Neuronal stem cell (in vitro differentiated cells): Measurements from ENCODE around the gene PSPN.
"Not testable (repeated sequence)": the region's sequence is repeated elsewhere in the genome, so short reads cannot be mapped to it uniquely, and the experiment has no call there.

ENCODE experiments used
- DNase-seq: peaks from one replicate; pipeline ENCODE4 v3.0.0-alpha.2; 2013; ENCODE audit warnings: low spot score
- H2AFZ ChIP-seq: one replicate; pipeline ENCODE4 v1.6.1; 2013; ENCODE audit warnings: mild to moderate bottlenecking, low read length, inconsistent platforms
- H2AK5ac ChIP-seq: 2 replicates; pipeline ENCODE4 v1.6.1; 2013; ENCODE audit warnings: low read depth, mild to moderate bottlenecking, inconsistent platforms, low read length, moderate library complexity, mixed read lengths
- H2BK120ac ChIP-seq: 2 replicates; pipeline ENCODE4 v1.6.1; 2013; ENCODE audit warnings: low read depth, mild to moderate bottlenecking, inconsistent platforms, low read length, moderate library complexity, mixed read lengths
- H2BK12ac ChIP-seq: one replicate; pipeline ENCODE4 v1.6.1; 2013; ENCODE audit warnings: low read length, inconsistent platforms
- H2BK15ac ChIP-seq: 2 replicates; pipeline ENCODE4 v1.6.1; 2013; ENCODE audit warnings: mild to moderate bottlenecking, low read length, inconsistent platforms, mixed read lengths
- H2BK5ac ChIP-seq: one replicate; pipeline ENCODE4 v1.6.1; 2013; ENCODE audit warnings: inconsistent platforms, mild to moderate bottlenecking, low read length, moderate library complexity
- H3K14ac ChIP-seq: one replicate; pipeline ENCODE4 v1.6.1; 2013; ENCODE audit warnings: low read length, inconsistent platforms
- H3K18ac ChIP-seq: 2 replicates; pipeline ENCODE4 v1.6.1; 2013; ENCODE audit warnings: low read length, inconsistent platforms
- H3K23ac ChIP-seq: 2 replicates; pipeline ENCODE4 v1.6.1; 2013; ENCODE audit warnings: low read depth, mild to moderate bottlenecking, mixed read lengths, low read length, inconsistent platforms; ENCODE audit not compliant: poor library complexity
- H3K27ac ChIP-seq: replicated peaks from 3 replicates; pipeline ENCODE4 v1.5.1; 2013; ENCODE audit warnings: low read length, inconsistent platforms
- H3K27me3 ChIP-seq, 3 experiments: 2 replicates each; pipeline ENCODE4 v1.6.1; 2013; ENCODE audit warnings: low read length in 3 of 3, mild to moderate bottlenecking in 2 of 3, inconsistent platforms in 1 of 3, low read depth in 1 of 3, mixed read lengths in 1 of 3, moderate library complexity in 1 of 3; ENCODE audit not compliant: control insufficient read depth in 3 of 3, insufficient read depth in 3 of 3
- H3K36me3 ChIP-seq, 2 donors: replicated peaks in 1 of 2; 2 replicates each; pipeline ENCODE4 v1.6.1; 2013; ENCODE audit warnings: low read length in 2 of 2; ENCODE audit not compliant: control insufficient read depth in 2 of 2, insufficient read depth in 2 of 2
- H3K4ac ChIP-seq: 2 replicates; pipeline ENCODE4 v1.6.1; 2013; ENCODE audit warnings: inconsistent platforms, mild to moderate bottlenecking, low read length, moderate library complexity
- H3K4me1 ChIP-seq, 2 donors: 1 replicate in 1 of 2; 2 replicates in 1 of 2; pipeline ENCODE4 v1.6.1; 2013; ENCODE audit warnings: low read length in 2 of 2, low read depth in 1 of 2; ENCODE audit not compliant: control insufficient read depth in 2 of 2, insufficient read depth in 1 of 2
- H3K4me2 ChIP-seq: one replicate; pipeline ENCODE4 v1.6.1; 2013; ENCODE audit warnings: mild to moderate bottlenecking, low read length, inconsistent platforms; ENCODE audit not compliant: insufficient read depth, poor library complexity, severe bottlenecking
- H3K4me3 ChIP-seq, 2 donors: 2 replicates each; pipeline ENCODE4 v1.5.1; 2013; ENCODE audit warnings: low read length in 2 of 2, mild to moderate bottlenecking in 2 of 2, inconsistent platforms in 1 of 2, moderate library complexity in 1 of 2
- H3K79me1 ChIP-seq: one replicate; pipeline ENCODE4 v1.6.1; 2013; ENCODE audit warnings: low read depth, mild to moderate bottlenecking, inconsistent platforms, low read length, moderate library complexity
- H3K9ac ChIP-seq: one replicate; pipeline ENCODE4 v1.6.1; 2013; ENCODE audit warnings: mild to moderate bottlenecking, low read depth, low read length, inconsistent platforms; ENCODE audit not compliant: poor library complexity
- H3K9me3 ChIP-seq, 2 donors: replicated peaks in 1 of 2; 2 replicates each; pipeline versions ENCODE3 to v1.6.1; 2013; ENCODE audit warnings: low read length in 2 of 2, mild to moderate bottlenecking in 2 of 2, inconsistent platforms in 1 of 2, low read depth in 1 of 2, mixed read lengths in 1 of 2, moderate library complexity in 1 of 2; ENCODE audit not compliant: control insufficient read depth in 2 of 2, insufficient read depth in 1 of 2
- H4K8ac ChIP-seq: one replicate; pipeline ENCODE4 v1.6.1; 2013; ENCODE audit warnings: low read depth, mild to moderate bottlenecking, inconsistent platforms, low read length, moderate library complexity
- H4K91ac ChIP-seq: one replicate; pipeline ENCODE4 v1.6.1; 2013; ENCODE audit warnings: low read length, low read depth, mild to moderate bottlenecking, inconsistent platforms; ENCODE audit not compliant: poor library complexity
- WGBS, 2 donors: extraction: QIAGEN DNeasy Blood & Tissue Kit; methylation state at CpG; one replicate each; pipeline ENCODE4 v1.1.7; 2013; ENCODE audit warnings: missing lambda C conversion rate in 2 of 2, mixed read lengths in 1 of 2; ENCODE audit not compliant: insufficient read length in 2 of 2, insufficient replicate concordance in 1 of 2; ENCODE audit errors: extremely low coverage in 2 of 2; 5-methylcytosine and 5-hydroxymethylcytosine counted together

The PSPN gene

GRCh38 chr19:6352381-6353165 is 23.2 kb downstream of the PSPN start:
- Histone ChIP-seq H2BK120ac (no peak overlapping the region), H3K79me1 (no peaks in the 10 kb centered on the region), H3K4me3 (no peak overlapping the region), H4K8ac (no peak overlapping the region), H3K36me3 (no peaks in the 10 kb centered on the region), H3K4me2 (no peak overlapping the region), H4K91ac (no peak overlapping the region), H3K18ac (no peak overlapping the region), H3K27me3 (no peaks in the 10 kb centered on the region), H2BK15ac (no peak overlapping the region), H2AK5ac (no peak overlapping the region), H3K23ac (no peak overlapping the region), H3K27ac (no peak overlapping the region), H3K4me1 (no peaks in the 10 kb centered on the region), H2AFZ (no peak overlapping the region), H3K14ac (no peak overlapping the region), H3K9me3 (peaks cover 0 to 3% of the 10 kb centered on the region in 2 donors), H2BK12ac (no peak overlapping the region), H3K4ac (no peak overlapping the region), H3K9ac (no peak overlapping the region), H2BK5ac (no peak overlapping the region)
- DNase-seq: no peak
- no CpG with 5 or more reads among the region's 2 CpGs for WGBS, 2 donors

- WGBS, 2 donors: no CpG with 5 or more reads among the region's 2 CpGs
- Histone ChIP-seq H2AFZ (no peak overlapping the region), H2BK120ac (no peak overlapping the region), H2BK12ac (no peak overlapping the region), H3K18ac (no peak overlapping the region), H3K27me3 (no peaks in the 10 kb centered on the region), H3K9me3 (peaks cover 0 to 4% of the 10 kb centered on the region in 2 donors), H4K8ac (no peak overlapping the region), H4K91ac (no peak overlapping the region), H2AK5ac (no peak overlapping the region), H2BK15ac (no peak overlapping the region), H3K79me1 (no peaks in the 10 kb centered on the region), H2BK5ac (no peak overlapping the region), H3K36me3 (no peaks in the 10 kb centered on the region), H3K4ac (no peak overlapping the region), H3K4me3 (no peak overlapping the region), H3K23ac (no peak overlapping the region), H3K4me1 (no peaks in the 10 kb centered on the region), H3K9ac (no peak overlapping the region), H3K4me2 (no peak overlapping the region), H3K27ac (no peak overlapping the region), H3K14ac (no peak overlapping the region)
- DNase-seq: no peak
Measured at GRCh38 chr19:6350688-6351087, 25.0 kb downstream of the PSPN start.

GRCh38 chr19:6349271-6349670 is 26.5 kb downstream of the PSPN start:
- H3K27me3 ChIP-seq, H3K4me3 ChIP-seq, H4K91ac ChIP-seq, H3K27ac ChIP-seq, DNase-seq, H3K18ac ChIP-seq, H3K4me2 ChIP-seq, H3K4me1 ChIP-seq, H4K8ac ChIP-seq, H2AFZ ChIP-seq, H2AK5ac ChIP-seq, H3K9ac ChIP-seq, H3K36me3 ChIP-seq, H3K9me3 ChIP-seq, H2BK15ac ChIP-seq, H2BK12ac ChIP-seq, H3K4ac ChIP-seq, H2BK120ac ChIP-seq, H3K79me1 ChIP-seq, H3K14ac ChIP-seq, H2BK5ac ChIP-seq, H3K23ac ChIP-seq: not testable (repeated sequence)
- WGBS, 2 donors: no CpG with 5 or more reads among the region's 2 CpGs

GRCh38 chr19:6343462-6343861 is 32.3 kb downstream of the PSPN start:
- Histone ChIP-seq H3K9me3 (peaks cover 0 to 1% of the 10 kb centered on the region in 2 donors), H2BK12ac (no peak overlapping the region), H3K9ac (no peak overlapping the region), H3K4me1 (no peaks in the 10 kb centered on the region), H4K8ac (no peak overlapping the region), H2BK5ac (no peak overlapping the region), H4K91ac (no peak overlapping the region), H2BK120ac (no peak overlapping the region), H3K27ac (no peak overlapping the region), H3K4me2 (no peak overlapping the region), H3K79me1 (no peaks in the 10 kb centered on the region), H3K18ac (no peak overlapping the region), H3K23ac (no peak overlapping the region), H2AFZ (peak overlapping the region; percentile 45), H3K27me3 (no peaks in the 10 kb centered on the region), H3K14ac (no peak overlapping the region), H3K4ac (no peak overlapping the region), H2BK15ac (no peak overlapping the region), H3K4me3 (no peak overlapping the region), H2AK5ac (no peak overlapping the region), H3K36me3 (no peaks in the 10 kb centered on the region)
- no peak for DNase-seq
- WGBS, 2 donors: no CpG with 5 or more reads among the region's 1 CpG
